ENCODE data around the gene ADAM33.

ADAM33 gene

GRCh38 chr20:3632311-3633004 lies 49.4 kb downstream of the ADAM33 start:
- Mint-ChIP-seq H3K9me3 (no peaks in the 10 kb centered on the region), H3K4me3 (no peak overlapping the region), H3K27ac (no peak overlapping the region), H3K27me3 (no peaks in the 10 kb centered on the region), H3K4me1 (ENCODE audit: low read depth) (no peaks in the 10 kb centered on the region), H3K36me3 (ENCODE audit: low read depth) (peaks cover 19% of the 10 kb centered on the region)
- no peak for DNase-seq

GRCh38 chr20:3631534-3631933 lies 50.3 kb downstream of the ADAM33 start:
- DNase-seq, result no peak
- no peaks in the 10 kb centered on the region for H3K27me3 Mint-ChIP-seq
- H3K4me3 Mint-ChIP-seq, result no peak overlapping the region
- no peak overlapping the region for H3K27ac Mint-ChIP-seq
- no peaks in the 10 kb centered on the region for H3K9me3 Mint-ChIP-seq
- peaks cover 26% of the 10 kb centered on the region for H3K36me3 Mint-ChIP-seq (ENCODE audit: low read depth)
- H3K4me1 Mint-ChIP-seq (ENCODE audit: low read depth), result no peaks in the 10 kb centered on the region

- Mint-ChIP-seq H3K27ac (no peak overlapping the region), H3K9me3 (no peaks in the 10 kb centered on the region), H3K4me1 (ENCODE audit: low read depth) (no peaks in the 10 kb centered on the region), H3K36me3 (ENCODE audit: low read depth) (peaks cover 29% of the 10 kb centered on the region), H3K4me3 (no peak overlapping the region), H3K27me3 (no peaks in the 10 kb centered on the region)
- DNase-seq, result no peak
Measured at GRCh38 chr20:3630429-3630828, 51.4 kb downstream of the ADAM33 start.

GRCh38 chr20:3629893-3630292 lies 51.9 kb downstream of the ADAM33 start:
- no peaks in the 10 kb centered on the region for H3K27me3 Mint-ChIP-seq
- no peak overlapping the region for H3K4me3 Mint-ChIP-seq
- no peak for DNase-seq
- no peak overlapping the region for H3K27ac Mint-ChIP-seq
- no peaks in the 10 kb centered on the region for H3K4me1 Mint-ChIP-seq (ENCODE audit: low read depth)
- H3K36me3 Mint-ChIP-seq (ENCODE audit: low read depth), result peaks cover 33% of the 10 kb centered on the region
- H3K9me3 Mint-ChIP-seq, result no peaks in the 10 kb centered on the region

- Mint-ChIP-seq H3K36me3 (ENCODE audit: low read depth) (peaks cover 32% of the 10 kb centered on the region), H3K27me3 (no peaks in the 10 kb centered on the region), H3K4me1 (ENCODE audit: low read depth) (no peaks in the 10 kb centered on the region), H3K4me3 (no peak overlapping the region), H3K9me3 (no peaks in the 10 kb centered on the region), H3K27ac (no peak overlapping the region)
- no peak for DNase-seq
Measured at GRCh38 chr20:3628502-3629314, 53.1 kb downstream of the ADAM33 start.

- Mint-ChIP-seq H3K27me3 (no peaks in the 10 kb centered on the region), H3K27ac (no peak overlapping the region), H3K9me3 (no peaks in the 10 kb centered on the region), H3K4me1 (ENCODE audit: low read depth) (no peaks in the 10 kb centered on the region), H3K4me3 (no peak overlapping the region), H3K36me3 (ENCODE audit: low read depth) (peaks cover 32% of the 10 kb centered on the region)
- no peak for DNase-seq
Measured at GRCh38 chr20:3627476-3627875, 54.3 kb downstream of the ADAM33 start.

- DNase-seq, result no peak
- H3K4me1 Mint-ChIP-seq (ENCODE audit: low read depth), result no peaks in the 10 kb centered on the region
- H3K36me3 Mint-ChIP-seq (ENCODE audit: low read depth), result peaks cover 20% of the 10 kb centered on the region
Measured at GRCh38 chr20:3622406-3622805, 59.4 kb downstream of the ADAM33 start.

GRCh38 chr20:3621111-3621510 lies 60.7 kb downstream of the ADAM33 start:
- Mint-ChIP-seq H3K36me3 (ENCODE audit: low read depth) (peaks cover 16% of the 10 kb centered on the region), H3K4me1 (ENCODE audit: low read depth) (no peaks in the 10 kb centered on the region), H3K27ac (no peak overlapping the region), H3K4me3 (no peak overlapping the region), H3K27me3 (no peaks in the 10 kb centered on the region), H3K9me3 (no peaks in the 10 kb centered on the region)
- no peak for DNase-seq

More at GRCh38 chr20:3622406-3622805, 59.4 kb downstream of the ADAM33 start:
- Mint-ChIP-seq H3K4me3 (no peak overlapping the region), H3K27ac (no peak overlapping the region), H3K27me3 (no peaks in the 10 kb centered on the region), H3K9me3 (no peaks in the 10 kb centered on the region)
